Sigmoid colon (tissue), 7 donors: Measurements from ENCODE around the gene ZNF579. TPM values are rescaled to one million over a fixed set of nuclear protein-coding genes. Genes with fewer than 3 reads are reported as not detected.

Source experiments
- DNase-seq: peaks from one replicate; pipeline ENCODE4 v3.0.0-alpha.2; 2019
- H3K27ac ChIP-seq, 4 donors: fragments of 200-600 bp; sonication (generic); one replicate each; pipeline ENCODE4 v1.5.1; 2016 to 2019; ENCODE audit warnings: mild to moderate bottlenecking in 1 of 4
- H3K27me3 ChIP-seq, 3 donors: fragments of 200-600 bp; sonication (generic); one replicate each; pipeline ENCODE4 v1.5.1; 2019; ENCODE audit warnings: mild to moderate bottlenecking in 1 of 3
- H3K36me3 ChIP-seq, 4 donors: fragments of 200-600 bp; sonication (generic); one replicate each; pipeline ENCODE4 v1.5.1; 2016 to 2019
- H3K4me1 ChIP-seq, 4 donors: fragments of 200-600 bp; sonication (generic); one replicate each; pipeline ENCODE4 v1.5.1; 2017 to 2019
- H3K4me3 ChIP-seq, 4 donors: fragments of 200-600 bp; sonication (generic); one replicate each; pipeline ENCODE4 v1.5.1; 2017 to 2019; ENCODE audit warnings: mild to moderate bottlenecking in 2 of 4, moderate library complexity in 1 of 4
- H3K9me3 ChIP-seq, 4 donors: fragments of 200-600 bp in 3 of 4; sonication (generic) in 3 of 4; one replicate each; pipeline versions ENCODE4 v1.5.1 to v1.6.1; 2013 to 2019
- CTCF ChIP-seq, 4 experiments: fragments of 450-650 bp in 3 of 4; fragments of 200-600 bp in 1 of 4; IDR thresholded peaks; one replicate each; pipeline ENCODE4 v1.5.1; 2016 to 2019; ENCODE audit warnings: antibody characterized with exemption in 4 of 4, mild to moderate bottlenecking in 3 of 4, moderate library complexity in 2 of 4
- EP300 ChIP-seq, 4 donors: sonication (generic); formaldehyde crosslinking; IDR thresholded peaks; one replicate each; pipeline ENCODE4 v1.6.1; 2017; ENCODE audit warnings: antibody characterized with exemption in 4 of 4
- POLR2A ChIP-seq, 2 donors: fragments of 450-650 bp; IDR thresholded peaks; one replicate each; pipeline ENCODE4 v1.6.1; 2016; ENCODE audit warnings: antibody characterized with exemption in 2 of 2, mild to moderate bottlenecking in 2 of 2, moderate library complexity in 2 of 2
- POLR2AphosphoS5 ChIP-seq, 4 donors: sonication (generic); formaldehyde crosslinking; IDR thresholded peaks; one replicate each; pipeline ENCODE4 v1.6.1; 2017; ENCODE audit warnings: antibody characterized with exemption in 4 of 4
- WGBS, 2 donors: extraction: QIAGEN DNeasy Blood & Tissue Kit; methylation state at CpG; one replicate each; pipeline ENCODE4 v1.1.7; 2013; 5-methylcytosine and 5-hydroxymethylcytosine counted together
- intact Hi-C: fragments of 100-400 bp; cut with DNase I; formaldehyde crosslinking; loops from one replicate; pipeline ENCODE4 v1.15.1; 2023
- polyA plus RNA-seq, 3 donors: library from polyadenylated mRNA; stranded (reverse); fragments of 200-250 nt; gene quantifications; one replicate each; pipeline ENCODE4 v1.2.3, GENCODE V29; 2013
- total RNA-seq, 4 donors: library from RNA; depleted of rRNA; stranded (reverse); fragments of >200 nt; gene quantifications; one replicate each; pipeline ENCODE4 v1.1.0, GENCODE V29; 2016
- donor health status: healthy with polysubstance abuse.
- donor health status: Bipolar disorder and iron deficiency.
- donor health status: healthy.

Gene ZNF579
- total and polyA plus RNA-seq, 7 donors: 0.69 to 4.0 (median 2.0) TPM

GRCh38 chr19:55599842-55600661 lies 19.4 kb upstream of the ZNF579 start, which contains the start of gene ZNF524:
ZNF524 (plus strand) TSS chr19:55600288; CDS start chr19:55602113, 1,825 bp downstream.
- peak within 1 kb of the TSS; percentile 93 to 98 (median 98) for H3K27ac ChIP-seq
- WGBS, 2 donors: 0 to 1% methylated on average over 97 of the region's 97 CpGs
- TF ChIP-seq EP300 (IDR thresholded peaks at IDR 0.05) (no peak), POLR2AphosphoS5 (IDR thresholded peaks at IDR 0.05) (peak in 2 of 4 donors; percentile 12 to 33)
- intact Hi-C loops: loop anchor here (1.0 kb wide), 1 partner anchor 54 kb away; no protein-coding TSS in a partner anchor
- no peaks in the 10 kb centered on the region for H3K27me3 ChIP-seq
- H3K4me3 ChIP-seq: peak within 1 kb of the TSS; percentile 69 to 86 (median 83)
- H3K9me3 ChIP-seq: no peaks in the 10 kb centered on the region
- DNase-seq: peak; percentile 93
- peaks cover 0 to 25% (median 20%) of the 10 kb centered on the region in 4 donors for H3K4me1 ChIP-seq
- H3K36me3 ChIP-seq: peaks cover 0 to 26% (median 4%) of the 10 kb centered on the region in 4 donors

GRCh38 chr19:55599468-55599841 lies 18.8 kb upstream of the ZNF579 start, which contains the start of gene FIZ1:
FIZ1 (minus strand) TSS chr19:55599517; CDS start chr19:55597865, 1,652 bp downstream.
- H3K4me3 ChIP-seq: peak within 1 kb of the TSS; percentile 69 to 86 (median 83)
- TF ChIP-seq CTCF (IDR thresholded peaks at IDR 0.05): no peak
- no peak for TF ChIP-seq EP300 (IDR thresholded peaks at IDR 0.05)
- TF ChIP-seq POLR2AphosphoS5 (IDR thresholded peaks at IDR 0.05): peak in 3 of 4 donors; percentile 2 to 49 (median 44)
- no peak for TF ChIP-seq POLR2A (IDR thresholded peaks at IDR 0.05)
- no peaks in the 10 kb centered on the region for H3K9me3 ChIP-seq
- no peaks in the 10 kb centered on the region for H3K27me3 ChIP-seq
- H3K4me1 ChIP-seq: peaks cover 0 to 19% (median 16%) of the 10 kb centered on the region in 4 donors
- DNase-seq: peak; percentile 100
- intact Hi-C loops: loop anchor here (1.0 kb wide), 1 partner anchor 55 kb away; no protein-coding TSS in a partner anchor
- H3K27ac ChIP-seq: peak within 1 kb of the TSS; percentile 93 to 98 (median 98)
- H3K36me3 ChIP-seq: peaks cover 0 to 29% (median 4%) of the 10 kb centered on the region in 4 donors
- WGBS, 2 donors: 0% methylated on average over 23 of the region's 23 CpGs

GRCh38 chr19:55598719-55599467 lies 18.2 kb upstream of the ZNF579 start:
- Histone ChIP-seq H3K9me3 (no peaks in the 10 kb centered on the region), H3K27me3 (no peaks in the 10 kb centered on the region), H3K4me3 (peak overlapping the region; percentile 69 to 86 (median 83)), H3K4me1 (peaks cover 0 to 14% (median 10%) of the 10 kb centered on the region in 4 donors), H3K36me3 (peaks cover 0 to 29% (median 4%) of the 10 kb centered on the region in 4 donors), H3K27ac (peak overlapping the region; percentile 93 to 98 (median 98))
- intact Hi-C loops: loop anchor here (1.0 kb wide), 1 partner anchor 55 kb away; no protein-coding TSS in a partner anchor
- peak; percentile 98 for DNase-seq
- WGBS, 2 donors: 7% methylated on average over 26 of the region's 26 CpGs
- TF ChIP-seq POLR2A (IDR thresholded peaks at IDR 0.05): no peak
- peak in 1 of 4 donors; percentile 3 for TF ChIP-seq POLR2AphosphoS5 (IDR thresholded peaks at IDR 0.05)

- DNase-seq: no peak
- peaks cover 0 to 29% (median 4%) of the 10 kb centered on the region in 4 donors for H3K36me3 ChIP-seq
- no peak for TF ChIP-seq POLR2A (IDR thresholded peaks at IDR 0.05)
- TF ChIP-seq CTCF (IDR thresholded peaks at IDR 0.05): no peak
- no peak for TF ChIP-seq POLR2AphosphoS5 (IDR thresholded peaks at IDR 0.05)
- no peak for TF ChIP-seq EP300 (IDR thresholded peaks at IDR 0.05)
- intact Hi-C loops: no loop called here
- no peak overlapping the region for H3K4me3 ChIP-seq
- H3K27me3 ChIP-seq: no peaks in the 10 kb centered on the region
- no peaks in the 10 kb centered on the region for H3K9me3 ChIP-seq
- H3K4me1 ChIP-seq: peaks cover 0 to 12% (median 10%) of the 10 kb centered on the region in 4 donors
- WGBS, 2 donors: 95% methylated on average over 9 of the region's 9 CpGs
- peak overlapping the region; percentile 93 to 98 (median 98) for H3K27ac ChIP-seq
These were observed 17.4 kb upstream of the ZNF579 start for GRCh38 chr19:55598034-55598433.

- 96 to 97% methylated on average over 30 of the region's 30 CpGs for WGBS, 2 donors
- TF ChIP-seq POLR2A (IDR thresholded peaks at IDR 0.05): no peak
- no peak for TF ChIP-seq POLR2AphosphoS5 (IDR thresholded peaks at IDR 0.05)
- TF ChIP-seq EP300 (IDR thresholded peaks at IDR 0.05): no peak
- TF ChIP-seq CTCF (IDR thresholded peaks at IDR 0.05): no peak
- Histone ChIP-seq H3K36me3 (peaks cover 0 to 34% (median 3%) of the 10 kb centered on the region in 4 donors), H3K27ac (no peak overlapping the region), H3K9me3 (no peaks in the 10 kb centered on the region), H3K27me3 (no peaks in the 10 kb centered on the region), H3K4me1 (peaks cover 0 to 12% (median 10%) of the 10 kb centered on the region in 4 donors), H3K4me3 (no peak overlapping the region)
- no peak for DNase-seq
- intact Hi-C loops: no loop called here
These were observed 16.9 kb upstream of the ZNF579 start for GRCh38 chr19:55597501-55597921.
